LNCaP clone FGC (cell line): ENCODE data around the gene BPIFB3.

Experiments
- DNase-seq: peaks from one replicate; pipeline ENCODE4 v3.0.0-alpha.2; 2011; ENCODE audit warnings: low read depth
- H3K4me3 ChIP-seq: 2 replicates; pipeline ENCODE4 v1.5.1; 2011; ENCODE audit warnings: mild to moderate bottlenecking, low read depth, low read length, control low read depth
- CTCF ChIP-seq: IDR thresholded peaks from 2 replicates; pipeline ENCODE4 v1.5.1; 2012; ENCODE audit warnings: mild to moderate bottlenecking; ENCODE audit not compliant: control insufficient read depth, insufficient read depth; ENCODE audit errors: extremely low read depth

BPIFB3 gene

GRCh38 chr20:33017542-33017941 is 36.2 kb upstream of the BPIFB3 start:
- no peak overlapping the region for H3K4me3 ChIP-seq
- DNase-seq = no peak
- TF ChIP-seq CTCF = no peak

- TF ChIP-seq CTCF = no peak
- no peak overlapping the region for H3K4me3 ChIP-seq
- DNase-seq = no peak
Observed at GRCh38 chr20:33018169-33018931, 35.4 kb upstream of the BPIFB3 start.

GRCh38 chr20:33019465-33020277 is 34.0 kb upstream of the BPIFB3 start:
- no peak for TF ChIP-seq CTCF
- no peak for DNase-seq
- no peak overlapping the region for H3K4me3 ChIP-seq

- no peak overlapping the region for H3K4me3 ChIP-seq
- TF ChIP-seq CTCF = no peak
- DNase-seq = no peak
Observed at GRCh38 chr20:33020278-33021161, 33.2 kb upstream of the BPIFB3 start.

GRCh38 chr20:33021879-33022278 is 31.8 kb upstream of the BPIFB3 start:
- no peak for DNase-seq
- no peak overlapping the region for H3K4me3 ChIP-seq
- TF ChIP-seq CTCF = no peak

- H3K4me3 ChIP-seq = no peak overlapping the region
- no peak for TF ChIP-seq CTCF
- DNase-seq = no peak
Observed at GRCh38 chr20:33022289-33022688, 31.4 kb upstream of the BPIFB3 start.
